Karpas-422 (cell line): ENCODE measurements around the gene GNA12. TPM values are rescaled to one million over a fixed set of nuclear protein-coding genes. Genes with fewer than 3 reads are reported as not detected.

Source experiments
- DNase-seq: peaks from one replicate; pipeline ENCODE4 v3.0.0-alpha.2; 2015
- H2AFZ ChIP-seq: fragments of 200-600 bp; sonication (generic); 2 replicates; pipeline ENCODE4 v1.6.1; 2014; ENCODE audit warnings: antibody characterized with exemption, low read length, mixed read lengths
- H3K27ac ChIP-seq: fragments of 200-600 bp; sonication (generic); 2 replicates; pipeline ENCODE4 v1.5.1; 2014; ENCODE audit warnings: mild to moderate bottlenecking, low read length, moderate library complexity
- H3K27me3 ChIP-seq: fragments of 200-600 bp; sonication (generic); 2 replicates; pipeline ENCODE4 v1.6.1; 2014; ENCODE audit warnings: low read length, mixed read lengths
- H3K36me3 ChIP-seq: fragments of 200-600 bp; sonication (generic); 2 replicates; pipeline ENCODE4 v1.6.1; 2014; ENCODE audit warnings: low read length, mixed read lengths; ENCODE audit not compliant: insufficient read depth
- H3K4me1 ChIP-seq: fragments of 200-600 bp; sonication (generic); 2 replicates; pipeline ENCODE4 v1.6.1; 2014; ENCODE audit warnings: mild to moderate bottlenecking, low read length, mixed read lengths
- H3K4me2 ChIP-seq: fragments of 200-600 bp; sonication (generic); 2 replicates; pipeline ENCODE4 v1.6.1; 2014; ENCODE audit warnings: low read length, low read depth, mild to moderate bottlenecking; ENCODE audit not compliant: poor library complexity, severe bottlenecking
- H3K4me3 ChIP-seq: fragments of 200-600 bp; sonication (generic); 2 replicates; pipeline ENCODE4 v1.5.1; 2014; ENCODE audit warnings: mild to moderate bottlenecking, antibody characterized with exemption, low read length, mixed read lengths
- H3K79me2 ChIP-seq: fragments of 200-600 bp; sonication (generic); 2 replicates; pipeline ENCODE4 v1.6.1; 2014; ENCODE audit warnings: mild to moderate bottlenecking, low read length, mixed read lengths
- H3K9ac ChIP-seq: fragments of 200-600 bp; sonication (generic); 2 replicates; pipeline ENCODE4 v1.6.0; 2014; ENCODE audit warnings: low read length
- H3K9me2 ChIP-seq: fragments of 200-600 bp; sonication (generic), shearing (Covaris generic); replicated peaks from 2 replicates; pipeline ENCODE4 v1.6.0; 2014; ENCODE audit warnings: mild to moderate bottlenecking, low read length, moderate library complexity; ENCODE audit not compliant: insufficient read depth
- H3K9me3 ChIP-seq: fragments of 300-700, 200-600 bp; sonication (generic); 2 replicates; pipeline ENCODE4 v1.6.1; 2014; ENCODE audit warnings: low read length, mixed read lengths
- H4K20me1 ChIP-seq: fragments of 200-600 bp; sonication (generic); 2 replicates; pipeline ENCODE4 v1.6.1; 2014; ENCODE audit warnings: mild to moderate bottlenecking, antibody characterized with exemption, low read length, low read depth; ENCODE audit not compliant: insufficient read depth
- total RNA-seq: library from RNA; depleted of rRNA; stranded (reverse); fragments of >200 nt; shearing (Covaris generic); gene quantifications from 2 replicates; pipeline ENCODE4 v1.2.3, GENCODE V29; 2014; ENCODE audit warnings: low replicate concordance

Gene GNA12
- total RNA-seq, 1 experiment from 2014 or later = 3.1 TPM

DNA sequence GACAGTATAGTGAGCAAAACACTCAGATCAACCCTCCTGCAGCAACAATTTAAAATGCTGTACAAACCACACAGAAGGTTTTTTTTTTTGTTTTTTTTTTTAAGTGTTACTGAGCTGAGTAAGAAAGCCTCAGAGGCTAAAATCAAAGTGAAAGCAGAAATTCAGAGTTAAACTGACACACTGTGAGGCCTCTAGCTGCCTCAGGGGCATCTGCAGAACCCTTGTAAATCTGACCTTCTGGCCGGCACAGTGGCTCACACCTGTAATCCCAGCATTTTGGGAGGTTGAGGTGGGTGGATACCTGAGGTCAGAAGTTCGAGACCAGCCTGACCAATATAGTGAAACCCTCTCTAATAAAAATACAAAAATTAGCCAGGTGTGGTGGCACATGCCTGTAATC is 7.4 kb upstream of the GNA12 start:
- H3K27me3 ChIP-seq = no peaks in the 10 kb centered on the region
- H3K36me3 ChIP-seq = no peaks in the 10 kb centered on the region
- no peak for DNase-seq
- H3K9ac ChIP-seq = no peak overlapping the region
- no peaks in the 10 kb centered on the region for H3K9me2 ChIP-seq
- H3K4me3 ChIP-seq = no peak overlapping the region
- H3K27ac ChIP-seq = no peak overlapping the region
- H3K4me1 ChIP-seq = no peaks in the 10 kb centered on the region
- no peaks in the 10 kb centered on the region for H3K9me3 ChIP-seq
- no peak overlapping the region for H2AFZ ChIP-seq
- H3K4me2 ChIP-seq = no peak overlapping the region
- no peaks in the 10 kb centered on the region for H3K79me2 ChIP-seq
- H4K20me1 ChIP-seq = no peaks in the 10 kb centered on the region

DNA sequence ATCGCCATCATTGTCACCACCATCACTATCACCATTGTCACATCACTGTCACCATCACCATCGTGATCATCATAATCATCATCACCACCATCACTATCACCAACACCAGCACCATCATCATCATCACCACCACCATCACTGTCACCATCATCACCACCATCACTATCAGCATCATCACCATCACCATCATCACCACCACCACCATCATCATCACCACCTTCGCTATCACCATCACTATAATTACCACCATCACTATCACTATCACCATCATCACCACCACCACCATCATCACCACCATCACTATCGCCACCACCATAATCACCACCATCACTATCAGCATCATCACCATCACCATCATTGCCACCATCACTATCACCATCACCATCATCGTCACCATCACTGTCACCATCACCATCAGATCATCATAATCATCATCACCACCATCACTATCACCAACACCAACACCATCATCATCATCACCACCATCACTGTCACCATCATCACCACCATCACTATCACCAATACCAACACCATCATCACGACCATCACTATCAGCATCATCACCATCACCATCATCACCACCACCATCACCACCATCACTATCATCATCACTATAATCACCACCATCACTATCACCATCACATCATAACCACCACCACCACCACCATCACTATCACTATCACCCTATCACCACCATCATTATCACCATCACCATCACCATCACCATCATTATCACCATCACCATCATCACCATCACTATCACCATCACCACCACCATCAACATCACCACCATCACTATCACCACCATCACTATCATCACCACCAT is 6.0 kb upstream of the GNA12 start:
- Histone ChIP-seq H3K79me2 (no peaks in the 10 kb centered on the region), H3K36me3 (no peaks in the 10 kb centered on the region), H3K9me3 (no peaks in the 10 kb centered on the region), H3K9me2 (no peaks in the 10 kb centered on the region), H3K4me1 (no peaks in the 10 kb centered on the region), H4K20me1 (no peaks in the 10 kb centered on the region), H3K4me3 (no peak overlapping the region), H3K9ac (no peak overlapping the region), H3K27me3 (no peaks in the 10 kb centered on the region), H2AFZ (no peak overlapping the region; the same call in 1 of the 2 replicates), H3K4me2 (no peak overlapping the region), H3K27ac (no peak overlapping the region)
- no peak for DNase-seq

DNA sequence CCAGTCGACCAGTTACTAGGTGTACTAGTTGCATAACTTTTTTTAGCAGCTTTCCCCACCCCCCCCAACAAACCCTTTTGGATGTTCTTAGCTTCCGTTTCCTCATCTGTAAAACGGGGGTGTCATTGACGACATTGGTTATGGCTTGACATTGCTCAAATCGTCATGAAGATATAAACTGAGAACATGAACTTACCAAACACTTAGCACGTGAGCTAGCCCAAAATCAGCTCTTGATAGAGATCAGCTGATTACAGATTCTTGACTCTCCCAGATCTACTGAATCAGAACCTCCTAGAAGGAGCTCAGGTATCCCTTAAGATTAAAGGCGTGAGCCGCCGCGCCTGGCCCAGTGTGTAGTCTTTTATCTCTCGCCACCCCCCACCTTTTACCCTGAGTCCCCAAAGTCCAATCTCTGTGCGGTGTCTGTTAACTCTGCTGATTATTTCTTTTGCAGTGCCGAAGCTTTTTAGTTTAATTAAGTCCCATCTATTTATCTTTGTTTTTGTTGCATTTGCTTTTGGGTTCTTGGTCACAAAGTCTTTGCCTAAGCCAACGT is 1.0 kb upstream of the GNA12 start:
- no peaks in the 10 kb centered on the region for H4K20me1 ChIP-seq
- no peaks in the 10 kb centered on the region for H3K27me3 ChIP-seq
- no peaks in the 10 kb centered on the region for H3K9me2 ChIP-seq
- H3K79me2 ChIP-seq = no peaks in the 10 kb centered on the region
- H3K4me1 ChIP-seq = peaks cover 9% of the 10 kb centered on the region
- no peak for DNase-seq
- H3K4me3 ChIP-seq = peak overlapping the region; percentile 69
- H3K9ac ChIP-seq = peak overlapping the region; percentile 64
- H3K36me3 ChIP-seq = no peaks in the 10 kb centered on the region
- no peaks in the 10 kb centered on the region for H3K9me3 ChIP-seq
- no peak overlapping the region for H3K27ac ChIP-seq
- peak overlapping the region; percentile 100 for H2AFZ ChIP-seq
- peak overlapping the region; percentile 91 for H3K4me2 ChIP-seq

DNA sequence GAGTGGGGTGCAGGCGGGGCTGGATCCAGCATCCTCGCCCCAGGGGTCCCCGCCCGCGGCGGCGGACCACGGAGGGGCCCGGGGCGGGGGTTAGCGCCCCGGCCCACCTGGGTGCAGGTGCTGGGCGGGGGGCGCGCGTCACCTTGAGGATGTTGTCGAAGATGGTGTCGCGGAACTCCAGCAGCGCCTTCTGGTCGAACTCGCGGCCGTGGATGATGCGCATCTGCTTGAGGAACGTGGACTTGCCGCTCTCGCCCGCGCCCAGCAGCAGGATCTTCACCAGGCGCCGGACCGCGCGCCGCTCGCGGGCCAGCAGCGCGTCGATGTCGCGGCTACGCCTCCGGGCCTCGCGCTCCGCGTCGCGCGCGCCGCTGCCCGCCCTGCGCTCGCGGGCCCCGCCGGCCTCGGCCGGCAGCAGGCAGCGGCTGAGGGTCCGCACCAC is 376 bp downstream of the GNA12 start:
- no peaks in the 10 kb centered on the region for H3K27me3 ChIP-seq
- no peak overlapping the region for H3K27ac ChIP-seq
- peak overlapping the region; percentile 51; the same call in 1 of the 2 replicates for H3K4me3 ChIP-seq

DNA sequence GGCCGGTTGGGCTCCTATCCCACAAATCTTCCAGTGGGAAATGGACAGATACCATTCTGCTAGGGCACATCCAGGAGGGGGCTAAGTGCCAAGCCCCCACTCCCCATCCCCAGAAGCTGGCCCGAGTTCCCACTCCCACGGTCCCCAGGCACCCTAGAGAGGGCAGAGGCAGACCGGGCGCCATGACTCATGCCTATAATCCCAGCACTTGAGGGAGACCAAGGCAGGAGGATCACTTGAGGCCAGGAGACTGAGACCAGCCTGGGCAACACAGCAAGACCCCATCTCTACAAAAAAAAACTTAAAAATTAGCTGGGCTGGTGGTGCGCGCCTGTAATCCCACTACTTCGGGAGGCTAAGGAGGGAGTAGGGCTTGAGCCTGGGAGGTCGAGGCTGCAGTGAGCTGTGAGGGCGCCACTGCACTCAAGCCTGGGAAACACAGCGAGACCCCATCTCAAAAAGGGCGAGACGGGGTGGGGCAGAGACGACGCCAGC is 870 bp downstream of the GNA12 start:
- no peak for DNase-seq
- peak overlapping the region; percentile 51; the same call in 1 of the 2 replicates for H3K4me3 ChIP-seq
- peak overlapping the region; percentile 53 for H3K4me2 ChIP-seq
- H3K27ac ChIP-seq = no peak overlapping the region
- peaks cover 9% of the 10 kb centered on the region for H3K4me1 ChIP-seq
- no peak overlapping the region for H2AFZ ChIP-seq
- H3K9me3 ChIP-seq = no peaks in the 10 kb centered on the region
- no peaks in the 10 kb centered on the region for H3K36me3 ChIP-seq
- H3K9me2 ChIP-seq = no peaks in the 10 kb centered on the region
- no peaks in the 10 kb centered on the region for H3K79me2 ChIP-seq
- no peaks in the 10 kb centered on the region for H4K20me1 ChIP-seq
- no peak overlapping the region for H3K9ac ChIP-seq
- no peaks in the 10 kb centered on the region for H3K27me3 ChIP-seq

More for the DNA sequence above, 376 bp downstream of the GNA12 start:
- H2AFZ ChIP-seq = no peak overlapping the region
- peaks cover 9% of the 10 kb centered on the region for H3K4me1 ChIP-seq
- no peaks in the 10 kb centered on the region for H3K36me3 ChIP-seq
- no peaks in the 10 kb centered on the region for H3K79me2 ChIP-seq
- peak overlapping the region; percentile 53 for H3K4me2 ChIP-seq
- H3K9me3 ChIP-seq = no peaks in the 10 kb centered on the region
- no peaks in the 10 kb centered on the region for H4K20me1 ChIP-seq
- DNase-seq = no peak
- H3K9me2 ChIP-seq = no peaks in the 10 kb centered on the region
- H3K9ac ChIP-seq = 0 out of 2 replicates have a peak overlapping the region, but pooled peaks have one; percentile 35

DNA sequence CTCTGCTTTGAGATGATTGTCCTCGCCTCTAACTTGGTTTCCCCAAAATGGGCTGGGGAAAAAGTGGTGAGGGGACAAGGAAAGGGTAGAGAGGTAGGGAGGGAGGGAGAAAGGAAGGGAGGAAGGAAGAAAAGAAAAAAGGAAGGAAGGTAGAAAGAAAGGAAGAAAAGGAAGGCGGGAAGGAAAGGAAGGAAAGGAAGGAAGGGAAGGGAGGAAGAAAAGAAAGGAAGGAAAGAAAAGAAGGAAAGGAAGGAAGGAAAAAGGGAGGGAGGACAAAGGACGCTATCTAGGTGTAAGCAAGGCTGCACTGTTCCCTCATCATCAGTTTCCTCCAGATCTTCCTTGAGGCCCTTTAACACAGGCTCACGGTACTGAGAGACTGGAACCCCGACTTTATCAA is 2.2 kb downstream of the GNA12 start:
- H3K9me3 ChIP-seq = no peaks in the 10 kb centered on the region
- no peak overlapping the region for H2AFZ ChIP-seq
- no peaks in the 10 kb centered on the region for H4K20me1 ChIP-seq
- no peak overlapping the region for H3K27ac ChIP-seq
- no peak for DNase-seq
- no peaks in the 10 kb centered on the region for H3K36me3 ChIP-seq
- H3K9me2 ChIP-seq = no peaks in the 10 kb centered on the region
- H3K27me3 ChIP-seq = no peaks in the 10 kb centered on the region
- peaks cover 9% of the 10 kb centered on the region for H3K4me1 ChIP-seq
- no peaks in the 10 kb centered on the region for H3K79me2 ChIP-seq
- no peak overlapping the region for H3K4me2 ChIP-seq
- H3K9ac ChIP-seq = no peak overlapping the region
- no peak overlapping the region for H3K4me3 ChIP-seq

DNA sequence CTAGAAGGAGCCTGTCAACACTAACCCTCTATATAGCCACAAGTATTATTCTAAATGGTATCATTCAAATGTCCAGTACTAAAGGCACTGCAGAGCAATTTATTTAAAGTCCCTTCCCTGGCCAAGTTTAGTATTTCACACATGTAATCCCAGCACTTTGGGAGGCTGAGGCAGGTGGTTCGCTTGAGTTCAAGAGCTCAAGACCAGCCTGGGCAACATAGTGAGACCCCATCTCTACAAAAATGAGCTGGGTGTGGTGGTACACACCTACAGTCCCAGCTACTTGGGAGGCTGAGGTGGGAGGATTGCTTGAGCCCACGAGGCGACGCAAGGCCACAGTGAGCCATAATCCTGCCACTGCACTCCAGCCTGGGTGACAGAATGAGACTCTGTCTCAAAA is 3.6 kb downstream of the GNA12 start:
- Histone ChIP-seq H2AFZ (no peak overlapping the region), H4K20me1 (no peaks in the 10 kb centered on the region), H3K9me3 (no peaks in the 10 kb centered on the region), H3K27ac (no peak overlapping the region), H3K9ac (no peak overlapping the region), H3K4me1 (peaks cover 9% of the 10 kb centered on the region), H3K9me2 (no peaks in the 10 kb centered on the region), H3K4me2 (no peak overlapping the region), H3K36me3 (no peaks in the 10 kb centered on the region), H3K79me2 (no peaks in the 10 kb centered on the region), H3K4me3 (no peak overlapping the region), H3K27me3 (no peaks in the 10 kb centered on the region)
- DNase-seq = no peak

DNA sequence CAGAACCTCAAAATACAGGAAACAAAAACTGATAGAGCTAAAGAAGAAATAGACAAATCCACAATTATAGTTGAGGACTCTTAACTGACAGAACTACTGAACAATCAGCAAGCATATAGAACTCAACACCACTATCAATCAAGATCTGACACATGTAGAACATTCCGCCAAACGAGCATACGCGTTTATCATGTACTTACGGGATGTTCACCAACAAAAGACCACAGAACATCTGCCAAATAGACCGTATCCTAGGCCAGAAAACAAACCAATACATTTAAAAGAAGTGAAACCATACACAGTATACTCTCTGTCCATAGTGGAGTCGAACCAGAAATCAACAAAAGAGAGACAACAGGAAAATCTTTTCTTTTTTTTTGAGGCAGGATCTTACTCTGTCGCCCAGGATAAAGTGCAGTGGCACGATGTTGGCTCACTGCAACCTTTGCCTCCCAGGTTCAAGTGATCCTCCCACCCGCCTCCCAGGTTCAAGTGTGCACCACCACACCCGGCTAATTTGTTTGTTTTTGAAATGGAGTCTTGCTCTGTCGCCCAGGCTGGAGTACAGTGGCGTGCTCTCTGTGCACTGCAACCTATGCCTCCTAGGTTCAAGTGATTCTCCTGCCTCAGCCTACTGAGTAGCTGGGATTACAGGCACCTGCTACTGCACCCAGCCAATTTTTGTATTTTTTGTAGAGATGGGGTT is 5.1 kb downstream of the GNA12 start:
- peaks cover 3% of the 10 kb centered on the region; the same call in 1 of the 2 replicates for H3K4me1 ChIP-seq
- no peak overlapping the region for H3K4me3 ChIP-seq

More for the DNA sequence above, 5.1 kb downstream of the GNA12 start:
- H3K79me2 ChIP-seq = no peaks in the 10 kb centered on the region
- no peaks in the 10 kb centered on the region for H3K9me2 ChIP-seq
- no peak overlapping the region for H2AFZ ChIP-seq
- H3K27me3 ChIP-seq = no peaks in the 10 kb centered on the region
- no peaks in the 10 kb centered on the region for H3K9me3 ChIP-seq
- H3K4me2 ChIP-seq = no peak overlapping the region
- H3K27ac ChIP-seq = no peak overlapping the region
- no peaks in the 10 kb centered on the region for H4K20me1 ChIP-seq
- no peak overlapping the region for H3K9ac ChIP-seq
- DNase-seq = no peak
- H3K36me3 ChIP-seq = no peaks in the 10 kb centered on the region
